NCI-H2196 treated with DMSO at 0.1 percent for 48 hours (cell line): ENCODE results near the gene HDAC4.

Experiments used
- DNase-seq: peaks from one replicate; lab custom pipeline; 2025; ENCODE audit not compliant: unreplicated experiment; lab: John Stamatoyannopoulos, UW

HDAC4 gene

DNA sequence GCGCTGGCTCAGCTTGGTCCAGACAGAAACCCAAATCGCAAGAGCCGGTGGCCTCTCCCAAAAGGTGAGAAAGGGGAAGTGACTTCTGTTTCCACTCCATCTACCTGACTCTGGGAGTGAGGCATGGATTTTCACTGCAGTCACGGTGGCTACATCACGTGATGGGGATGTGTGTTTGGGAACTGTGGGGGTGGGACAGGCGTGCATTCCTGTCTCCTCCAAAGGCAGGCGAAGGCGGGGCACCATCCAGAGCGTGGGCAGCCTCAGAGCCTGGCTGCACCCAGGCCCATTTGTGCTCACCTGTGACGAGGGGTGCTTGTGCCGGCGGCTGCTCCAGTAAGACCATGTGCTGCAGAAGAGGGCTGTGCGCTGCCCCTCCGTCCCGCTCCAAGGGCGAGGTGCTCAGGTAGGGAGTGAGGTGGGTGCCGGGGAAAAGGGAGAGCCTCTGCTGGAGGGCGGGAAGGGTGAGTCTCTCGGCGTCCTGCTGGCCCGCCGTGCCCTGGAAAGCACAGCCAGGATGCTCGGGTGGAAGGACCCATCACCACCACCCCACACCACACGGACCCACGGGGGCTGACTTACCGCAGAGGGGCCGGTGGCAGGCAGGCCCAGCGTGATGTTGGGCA lies 266.8 kb downstream of the HDAC4 start:
- no peak for DNase-seq

DNA sequence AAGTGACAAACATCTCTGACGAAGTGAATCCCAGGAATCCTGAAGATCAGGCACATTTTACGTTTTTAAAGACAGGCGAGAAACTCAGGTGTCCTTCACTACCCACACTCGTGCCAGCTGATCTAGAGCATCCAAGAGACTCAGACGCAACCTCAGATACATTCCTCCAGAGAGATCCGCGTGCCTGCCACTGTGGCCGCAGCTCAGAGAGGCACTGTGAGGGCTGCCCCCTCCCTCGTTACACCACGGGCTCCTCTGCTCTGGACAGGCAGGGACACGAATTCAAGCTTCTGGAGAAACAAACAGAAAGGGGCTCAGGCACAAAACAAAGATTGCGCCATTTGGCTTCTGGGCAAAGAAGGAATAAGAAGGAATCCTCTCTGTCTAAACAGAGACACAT lies 268.0 kb downstream of the HDAC4 start:
- no peak for DNase-seq

DNA sequence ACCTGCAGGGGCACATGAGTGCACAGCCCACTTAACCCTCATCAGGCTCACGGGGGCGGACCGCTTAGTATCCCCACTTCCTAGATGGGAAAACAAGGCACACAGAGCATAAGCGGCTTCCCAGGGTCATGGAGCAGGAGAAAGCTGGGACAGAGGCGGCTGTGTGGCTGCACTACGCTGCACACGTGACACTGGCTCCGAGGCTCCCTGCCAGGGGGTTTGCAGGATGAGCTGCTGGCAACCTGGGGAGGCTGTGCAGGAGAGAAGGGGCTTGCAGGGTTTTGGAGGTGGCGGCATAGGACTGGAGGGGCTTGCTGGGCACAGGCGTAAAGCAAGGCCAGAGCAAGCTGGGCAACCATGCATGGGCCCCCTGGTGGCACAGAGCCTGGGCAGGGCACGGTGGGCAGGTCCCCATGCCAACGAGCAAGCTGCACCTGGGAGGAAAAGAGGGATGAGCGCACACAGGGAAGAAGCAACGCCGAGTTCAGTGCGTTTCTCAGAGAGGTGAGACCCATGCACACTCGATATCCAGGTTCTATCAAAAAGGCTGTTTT lies 268.6 kb downstream of the HDAC4 start:
- DNase-seq: no peak

DNA sequence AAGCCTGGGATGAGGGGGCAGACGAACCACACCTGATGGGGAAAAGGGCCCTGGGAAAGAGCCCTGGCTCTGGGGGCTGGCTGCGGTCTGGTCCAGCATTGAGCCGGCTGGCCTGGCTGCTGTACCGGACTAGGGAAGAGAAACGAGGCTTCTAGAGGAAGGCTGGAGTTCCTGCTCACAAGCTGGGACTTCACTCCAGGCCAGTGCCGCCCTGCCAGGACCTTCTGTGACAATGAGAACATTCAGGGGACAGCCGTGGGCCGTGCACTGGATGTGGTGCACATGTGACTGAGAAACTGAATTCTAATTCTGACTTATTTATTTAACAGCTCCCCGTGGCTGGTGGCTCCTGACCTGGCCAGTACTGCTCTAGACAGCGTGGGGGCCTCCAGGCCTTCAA lies 269.3 kb downstream of the HDAC4 start:
- no peak for DNase-seq

DNA sequence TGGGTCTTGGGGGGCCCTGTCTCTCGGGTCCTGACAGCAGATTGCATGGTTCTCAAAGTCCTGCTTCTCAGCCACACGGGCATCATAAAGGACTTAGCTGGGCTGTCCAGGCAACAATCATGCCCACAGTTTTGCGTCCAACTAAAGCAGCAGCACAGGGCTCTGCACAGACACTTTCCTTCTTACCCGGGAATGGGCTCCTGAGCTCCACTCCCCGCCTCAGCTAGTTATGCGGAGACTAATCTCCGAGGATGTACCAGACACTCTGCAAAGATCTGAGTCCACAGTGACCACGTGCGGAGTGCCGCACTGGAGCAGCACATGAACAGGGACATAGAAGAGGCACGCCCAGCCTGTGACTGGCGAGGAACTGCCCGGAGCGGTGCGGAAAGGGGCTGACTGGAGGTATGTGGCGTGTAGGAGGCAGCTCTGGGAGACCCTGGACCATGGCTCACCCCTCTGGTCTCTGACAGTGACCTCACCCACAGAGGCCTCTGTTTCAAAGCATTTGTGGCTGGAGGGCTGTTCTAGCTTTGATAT lies 270.0 kb downstream of the HDAC4 start:
- no peak for DNase-seq

DNA sequence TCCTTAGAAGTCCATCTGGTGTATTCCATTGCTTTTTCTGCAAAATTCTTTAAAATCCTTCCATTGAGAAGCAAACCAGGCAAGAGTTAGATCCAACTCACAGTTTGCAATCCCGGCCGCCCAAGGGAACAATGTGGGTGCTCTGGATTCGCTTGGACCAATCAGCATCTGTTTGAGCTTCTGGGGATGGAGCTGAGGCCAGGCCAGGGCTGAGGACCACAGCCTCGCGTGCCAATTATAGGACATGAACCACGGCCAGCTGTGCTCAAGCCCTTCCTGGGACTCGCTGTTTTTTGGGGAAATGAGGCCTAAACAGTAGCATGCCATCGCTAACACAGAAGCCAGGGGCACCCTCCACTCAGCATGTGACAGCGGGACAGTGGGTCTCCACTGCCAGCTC lies 270.8 kb downstream of the HDAC4 start:
- DNase-seq: no peak

DNA sequence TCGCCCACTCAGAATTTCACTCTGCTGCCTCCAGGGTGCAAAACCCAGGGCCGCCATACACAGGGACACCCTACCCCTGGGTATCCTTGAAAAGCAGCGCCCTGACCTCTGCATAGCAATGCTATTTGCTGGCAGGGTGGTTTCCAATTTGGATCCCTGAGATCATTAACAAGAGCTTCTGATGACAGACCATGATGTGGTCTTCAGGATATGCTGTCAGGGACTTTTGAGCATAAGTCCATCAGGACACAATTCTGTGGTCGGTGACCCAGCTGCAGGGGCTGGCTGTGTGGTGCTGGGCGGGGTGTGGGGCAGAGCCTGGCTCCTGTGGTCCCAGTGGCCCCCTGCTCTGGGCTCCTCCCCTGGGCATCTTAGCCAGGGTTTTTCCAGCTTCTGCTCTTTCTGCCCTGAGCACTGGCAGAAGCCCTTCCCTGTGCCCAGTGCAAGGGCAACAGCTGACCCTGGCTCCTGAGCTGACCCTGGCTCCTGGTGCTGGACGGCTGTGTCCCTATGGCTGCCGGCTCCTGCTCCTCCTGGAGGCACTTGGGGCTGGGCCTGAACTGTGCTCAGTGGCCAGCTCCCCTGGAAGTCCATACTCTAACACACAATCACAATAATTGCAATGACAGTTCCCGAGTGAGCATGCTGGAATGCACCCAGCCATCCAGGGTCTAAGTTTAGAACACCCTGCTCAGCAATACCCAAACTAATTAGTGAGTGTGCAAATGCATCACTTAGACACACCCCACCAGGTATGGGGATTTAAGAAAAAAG lies 271.5 kb downstream of the HDAC4 start:
- DNase-seq: no peak

DNA sequence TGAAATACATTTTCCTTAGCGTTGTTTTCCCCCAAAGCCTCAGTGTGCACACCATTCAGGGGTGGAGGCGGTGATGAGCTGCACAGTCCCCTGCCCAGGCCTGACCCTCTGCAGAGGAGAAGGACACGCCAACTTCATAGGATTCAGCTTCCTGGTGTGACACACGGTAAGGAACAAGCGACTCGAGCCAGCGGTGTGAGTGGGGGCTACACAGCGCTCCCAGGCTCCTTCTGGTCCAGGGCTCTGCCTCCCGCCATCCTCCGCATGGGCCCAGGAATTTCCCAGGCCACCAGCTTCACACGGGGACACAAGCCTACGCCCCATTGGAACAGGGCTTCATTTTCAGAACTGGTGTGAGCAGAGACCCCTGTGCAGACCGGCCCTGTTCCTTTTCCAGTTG lies 272.1 kb downstream of the HDAC4 start:
- DNase-seq: no peak

DNA sequence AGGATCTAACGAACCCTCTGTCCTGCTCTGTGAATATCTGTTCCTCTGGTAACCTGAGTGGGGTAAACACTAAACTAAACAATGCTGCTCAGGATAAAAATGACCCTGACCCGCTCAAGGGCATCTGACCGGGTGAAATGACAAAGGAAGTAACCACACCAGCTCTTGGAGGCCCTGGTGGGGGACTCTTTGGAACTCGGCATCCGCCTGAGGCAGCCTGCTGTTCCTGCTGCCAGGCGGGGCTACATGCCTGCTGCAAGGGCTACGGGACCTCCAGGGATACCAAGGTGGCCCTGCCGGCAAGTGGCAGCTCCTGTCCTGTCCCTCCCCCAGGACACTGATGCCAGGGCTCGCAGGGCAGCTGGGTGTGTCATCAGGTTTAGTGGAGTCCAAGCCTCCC lies 273.3 kb downstream of the HDAC4 start:
- no peak for DNase-seq

DNA sequence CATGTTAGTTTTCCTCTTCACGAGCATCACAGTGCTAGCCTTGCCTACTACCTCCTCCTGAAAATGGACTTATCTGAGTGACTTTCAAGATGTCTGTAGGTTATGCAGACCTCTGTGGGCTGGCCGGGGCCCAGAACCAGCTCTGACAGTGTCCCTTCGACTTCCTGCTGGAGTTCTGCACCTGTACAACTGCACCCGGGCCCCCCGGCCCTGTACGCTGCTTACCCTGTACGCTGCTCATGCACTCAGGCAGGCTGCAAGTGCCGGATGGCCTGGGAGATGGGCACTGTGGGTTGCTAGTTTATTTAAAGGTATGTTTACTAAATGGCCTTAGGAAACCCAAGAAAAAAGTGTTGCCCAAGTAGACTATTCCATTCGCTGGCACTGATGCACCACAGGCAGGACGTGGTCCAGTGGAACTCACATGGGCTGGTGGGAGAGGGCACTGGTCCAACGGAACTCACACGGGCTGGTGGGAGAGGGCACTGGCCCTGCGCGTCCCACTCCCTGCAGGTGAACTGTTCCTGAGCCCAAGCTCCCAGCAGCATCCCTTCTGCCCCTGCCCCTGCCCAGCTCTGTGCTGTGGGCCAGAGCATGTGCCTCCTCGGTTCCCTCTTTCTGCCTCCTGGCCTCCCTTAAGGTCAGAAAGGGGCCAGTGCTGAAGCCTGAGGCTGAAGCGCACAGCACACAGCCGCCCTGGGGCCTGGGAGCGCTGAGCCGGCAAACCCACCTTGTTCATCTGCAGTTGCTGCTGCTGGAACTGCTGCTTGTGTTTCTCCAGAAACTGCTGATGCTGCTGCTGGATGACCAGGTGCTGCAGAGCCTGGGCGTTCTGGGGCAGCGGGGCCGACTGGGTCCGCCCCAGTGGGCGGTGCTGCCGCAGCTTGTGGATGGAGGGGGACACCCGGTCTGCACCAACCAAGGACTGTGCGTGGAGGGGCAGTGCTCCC lies 274.8 kb downstream of the HDAC4 start:
- no peak for DNase-seq

DNA sequence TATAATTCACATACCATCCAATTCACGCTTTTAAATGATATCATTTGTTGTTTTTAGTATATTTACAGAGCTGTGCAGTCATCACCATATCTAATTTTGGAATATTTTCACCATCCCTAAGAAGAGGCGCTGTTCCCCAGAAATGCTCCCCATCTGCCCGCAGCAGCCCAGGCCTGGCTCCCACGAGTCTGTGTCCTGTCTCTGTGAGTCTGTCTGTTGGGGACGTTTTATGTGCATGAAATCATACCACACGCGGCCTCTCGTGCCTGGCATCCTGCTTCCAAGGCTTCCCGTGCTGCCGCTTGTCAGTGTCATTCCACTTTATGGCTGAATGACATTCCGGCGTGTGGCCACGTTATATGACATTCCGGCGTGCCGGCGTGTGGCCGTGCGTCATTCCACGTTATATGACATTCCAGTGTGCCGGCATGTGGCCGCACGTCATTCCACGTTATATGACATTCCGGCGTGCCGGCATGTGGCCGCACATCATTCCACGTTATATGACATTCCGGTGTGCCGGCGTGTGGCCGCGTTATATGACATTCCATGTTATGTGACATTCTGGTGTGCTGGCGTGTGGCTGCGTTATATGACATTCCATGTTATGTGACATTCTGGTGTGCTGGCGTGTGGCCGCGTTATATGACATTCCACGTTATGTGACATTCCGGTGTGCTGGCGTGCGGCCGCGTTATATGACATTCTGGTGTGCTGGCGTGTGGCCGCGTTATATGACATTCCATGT lies 276.5 kb downstream of the HDAC4 start:
- no peak for DNase-seq

DNA sequence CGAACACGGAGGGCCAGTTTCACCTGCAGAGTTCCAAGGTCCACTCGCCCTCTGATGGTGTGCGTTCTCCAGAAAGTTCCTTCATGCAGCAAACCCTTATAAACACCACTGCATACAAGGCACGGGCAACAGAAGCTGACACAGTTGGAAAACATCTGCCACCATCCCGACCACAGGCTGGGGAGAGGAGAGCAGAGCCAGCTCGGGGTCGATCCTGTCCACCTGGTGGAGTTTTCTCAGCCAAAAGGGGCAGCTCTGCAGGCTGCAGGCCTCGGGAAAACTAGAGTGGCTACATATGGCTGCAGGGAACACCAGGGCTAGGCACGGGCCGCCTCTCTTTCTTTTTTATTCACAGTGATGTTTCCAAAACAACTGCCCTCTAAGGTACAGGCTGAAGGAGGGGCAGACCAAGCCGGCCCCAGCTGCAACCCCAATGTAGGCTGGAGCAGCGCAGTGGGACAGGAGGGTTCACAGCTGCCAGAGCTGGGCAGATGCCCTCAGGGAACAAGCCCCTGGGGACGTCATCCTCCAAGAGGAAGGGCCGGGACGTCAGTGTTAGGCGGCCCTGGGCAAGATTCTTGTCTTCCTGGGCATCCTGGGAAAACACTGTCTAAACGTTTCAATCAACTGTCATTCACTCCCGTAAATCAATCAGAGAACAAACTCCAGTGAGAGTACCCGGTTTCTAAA lies 278.3 kb downstream of the HDAC4 start:
- no peak for DNase-seq

DNA sequence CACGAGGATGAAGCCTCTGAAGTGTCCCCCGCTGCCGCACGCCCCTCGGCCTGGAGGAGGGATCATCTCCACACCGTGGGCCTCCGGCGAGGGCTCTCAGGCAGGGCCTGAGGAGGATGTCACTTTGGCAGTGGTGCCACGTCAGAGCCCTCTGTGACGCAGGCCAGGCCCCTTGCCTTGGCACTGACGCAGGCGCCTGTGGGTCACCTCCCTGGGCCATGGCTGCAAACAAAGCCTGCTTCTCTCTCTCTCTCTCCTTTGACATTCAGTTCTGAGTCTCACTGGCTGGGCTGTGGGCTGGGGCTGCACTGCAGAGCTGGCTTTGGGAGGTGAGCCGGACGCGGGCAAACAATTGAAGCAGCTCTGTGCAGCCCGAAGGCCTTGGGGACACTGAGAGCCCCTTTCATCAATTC lies 279.2 kb downstream of the HDAC4 start:
- DNase-seq: no peak

DNA sequence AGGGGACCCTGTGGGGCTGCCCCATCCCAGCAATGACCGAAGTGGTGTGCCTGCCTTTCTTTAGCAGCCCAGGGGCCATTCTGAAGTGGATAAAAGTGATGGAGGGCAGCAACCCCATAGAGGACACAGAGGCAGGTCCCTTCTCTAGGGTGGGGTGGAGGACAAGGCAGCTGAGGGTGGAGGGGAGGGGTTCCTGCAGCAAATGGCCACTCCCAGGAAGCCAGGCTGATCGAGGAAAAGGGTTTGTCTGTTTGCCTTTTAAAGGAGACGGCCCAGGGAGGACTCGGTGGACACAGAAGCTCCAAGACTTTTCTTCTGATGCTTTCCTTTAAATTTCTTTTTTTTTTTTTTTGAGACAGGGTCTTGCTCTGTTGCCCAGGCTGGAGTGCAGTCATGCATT lies 280.2 kb downstream of the HDAC4 start:
- DNase-seq: no peak

DNA sequence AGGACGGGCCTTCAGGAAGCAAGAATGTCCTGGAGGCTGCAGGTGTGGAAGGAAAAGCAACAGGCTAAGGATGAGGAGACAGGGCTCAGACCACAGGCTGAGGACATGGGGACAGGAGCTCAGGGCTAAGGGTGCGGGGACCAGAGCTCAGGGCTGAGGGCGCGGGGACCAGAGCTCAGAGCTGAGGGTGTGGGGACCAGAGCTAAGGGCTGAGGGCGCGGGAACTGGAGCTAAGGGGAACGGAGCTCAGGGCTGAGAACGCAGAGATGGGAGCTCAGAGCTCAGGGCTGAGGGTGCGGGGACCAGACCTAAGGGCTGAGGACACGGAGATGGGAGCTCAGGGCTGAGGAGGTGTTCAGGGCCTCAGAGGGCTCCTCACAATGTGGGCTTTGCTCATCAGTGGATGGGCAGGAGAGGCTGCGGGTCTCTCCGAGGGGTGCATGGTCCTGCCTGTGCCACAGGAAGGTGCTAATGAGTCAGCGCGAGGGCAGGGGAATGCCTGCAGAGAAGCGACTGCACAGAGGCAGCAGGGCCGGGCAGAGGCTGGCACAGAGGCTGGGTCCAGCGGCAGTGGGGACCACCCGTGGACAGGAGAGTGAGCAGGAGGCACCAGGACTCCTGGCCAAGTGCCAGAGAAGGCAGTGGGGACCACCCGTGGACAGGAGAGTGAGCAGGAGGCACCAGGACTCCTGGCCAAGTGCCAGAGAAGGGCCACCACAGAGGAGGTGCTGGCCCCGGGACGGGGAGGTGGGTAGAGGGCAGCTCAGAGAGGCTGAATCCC lies 281.3 kb downstream of the HDAC4 start:
- DNase-seq: no peak

DNA sequence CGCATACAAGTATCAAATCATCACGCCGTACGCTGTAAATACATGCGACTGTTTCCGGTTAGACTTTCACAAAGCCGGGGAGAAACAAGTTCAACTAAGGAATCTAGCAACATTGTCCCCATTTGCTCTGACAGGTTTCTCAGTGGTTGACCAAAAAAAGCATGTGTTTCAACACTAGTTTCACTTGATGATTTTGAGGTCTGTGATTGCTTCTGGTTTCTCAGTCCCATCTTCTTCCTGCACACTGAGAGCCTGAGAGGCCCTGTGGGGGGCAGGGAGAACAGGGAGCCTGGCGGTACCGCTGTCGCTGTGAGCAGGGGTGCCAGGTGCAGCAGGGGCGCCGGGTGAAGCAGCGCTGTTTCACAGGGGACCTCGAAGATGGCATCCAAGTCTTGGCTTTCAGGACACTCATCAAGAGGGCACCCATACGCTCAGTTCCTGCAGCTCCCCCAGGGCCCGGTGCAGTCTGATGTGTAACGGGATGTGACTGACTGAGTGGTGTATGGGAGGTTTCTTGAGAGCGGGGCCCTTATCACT lies 282.1 kb downstream of the HDAC4 start:
- no peak for DNase-seq

DNA sequence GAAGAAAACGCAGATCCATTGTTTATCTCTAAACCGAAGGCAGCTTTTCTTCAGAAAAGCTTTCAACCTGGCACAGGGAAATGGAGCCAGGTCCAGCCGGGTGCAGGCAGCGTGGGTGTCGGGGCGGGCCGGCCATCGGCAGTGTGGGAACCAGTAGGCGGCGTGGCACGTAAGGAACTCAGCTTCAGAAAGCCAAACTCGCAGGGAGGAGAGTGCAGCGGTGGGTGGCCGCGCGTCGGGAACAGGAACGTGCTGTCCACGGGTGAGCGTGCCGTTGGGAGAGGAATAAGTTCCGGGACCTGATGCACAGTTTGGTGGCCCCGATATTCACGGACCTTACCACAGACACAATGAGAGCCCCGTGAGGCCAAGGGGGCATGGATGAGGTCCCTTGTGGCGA lies 282.6 kb downstream of the HDAC4 start:
- DNase-seq: no peak

DNA sequence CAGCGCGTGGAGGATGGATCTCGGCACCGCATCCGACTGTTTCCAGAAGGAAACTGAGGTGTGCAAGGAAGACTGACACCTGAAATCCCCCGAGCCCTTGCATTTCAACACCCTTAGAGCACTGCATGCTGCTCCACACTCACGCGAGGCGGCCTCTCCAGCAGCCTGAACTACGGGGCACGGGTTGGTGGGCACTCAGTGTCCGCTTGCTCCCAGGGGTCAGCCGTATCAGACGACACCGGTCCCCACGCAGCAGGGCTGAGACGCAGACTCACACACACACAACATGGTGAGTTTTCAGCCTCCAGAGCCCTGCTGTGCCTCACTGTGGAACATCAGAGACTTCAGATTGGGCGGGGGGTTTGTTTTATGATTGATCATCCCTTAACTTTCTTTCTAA lies 283.0 kb downstream of the HDAC4 start:
- no peak for DNase-seq
